Head of caudate nucleus (tissue), 42 donors: ENCODE results near the gene HAGH.

Source experiments
- DNase-seq, 42 donors: peaks; one replicate each; pipeline versions ENCODE4 v3.0.0 to v3.0.0-alpha.2; 2020 to 2021; ENCODE audit warnings: mixed read lengths in 7 of 42
- intact Hi-C: fragments of 100-400 bp; cut with DNase I; formaldehyde crosslinking; loops from one replicate; pipeline ENCODE4 v1.15.0; 2022

Gene HAGH

GRCh38 chr16:1790611-1791255 is 35.9 kb downstream of the HAGH start:
- no peak for DNase-seq

GRCh38 chr16:1790261-1790610 is 36.4 kb downstream of the HAGH start:
- intact Hi-C loops: no loop called here
- no peak for DNase-seq

More at GRCh38 chr16:1790611-1791255, 35.9 kb downstream of the HAGH start:
- intact Hi-C loops: no loop called here

- intact Hi-C loops: no loop called here
- DNase-seq: no peak
Measured at GRCh38 chr16:1789643-1790045, 37.0 kb downstream of the HAGH start.

GRCh38 chr16:1788708-1789100 is 37.9 kb downstream of the HAGH start:
- DNase-seq: no peak
- intact Hi-C loops: no loop called here

- DNase-seq: no peak
- intact Hi-C loops: no loop called here
Measured at GRCh38 chr16:1788095-1788707, 38.4 kb downstream of the HAGH start.

GRCh38 chr16:1787322-1788094 is 39.1 kb downstream of the HAGH start:
- peak in 1 of 42 donors; percentile 6 for DNase-seq
- intact Hi-C loops: no loop called here

GRCh38 chr16:1787056-1787321 is 39.6 kb downstream of the HAGH start:
- intact Hi-C loops: no loop called here
- no peak for DNase-seq

- intact Hi-C loops: no loop called here
- DNase-seq: no peak
Measured at GRCh38 chr16:1786242-1787055, 40.2 kb downstream of the HAGH start.

GRCh38 chr16:1785846-1786170 is 40.8 kb downstream of the HAGH start:
- intact Hi-C loops: no loop called here
- DNase-seq: no peak

- intact Hi-C loops: no loop called here
- DNase-seq: no peak
Measured at GRCh38 chr16:1784977-1785845, 41.4 kb downstream of the HAGH start.

- DNase-seq: peak; percentile 100
- intact Hi-C loops: no loop called here
Measured at GRCh38 chr16:1782408-1783264, 44.0 kb downstream of the HAGH start, which contains the start of the genes NUBP2 and SPSB3. Gene NUBP2, plus strand, starts transcription at chr16:1782960. Its CDS starts 61 bp downstream, at chr16:1783021. Gene SPSB3, minus strand, starts transcription at chr16:1782571. Its CDS starts 1,088 bp downstream, at chr16:1781483.

GRCh38 chr16:1781758-1782407 is 44.7 kb downstream of the HAGH start:
- intact Hi-C loops: no loop called here
- DNase-seq: peak in 2 of 42 donors; percentile 28 to 43

GRCh38 chr16:1781254-1781653 is 45.4 kb downstream of the HAGH start:
- intact Hi-C loops: no loop called here
- DNase-seq: no peak

GRCh38 chr16:1780677-1781072 is 46.0 kb downstream of the HAGH start:
- no peak for DNase-seq

GRCh38 chr16:1779741-1780676 is 46.6 kb downstream of the HAGH start:
- peak in 13 of 42 donors; percentile 33 to 57 (median 49) for DNase-seq
- intact Hi-C loops: no loop called here

More at GRCh38 chr16:1780677-1781072, 46.0 kb downstream of the HAGH start:
- intact Hi-C loops: no loop called here

- no peak for DNase-seq
- intact Hi-C loops: no loop called here
Measured at GRCh38 chr16:1779234-1779701, 47.4 kb downstream of the HAGH start.
